Measurements from ENCODE around the gene NOTCH1.

- TF ChIP-seq CTCF (IDR thresholded peaks at IDR 0.05) (no peak), POLR2A (IDR thresholded peaks at IDR 0.05) (no peak)
These were observed 7.7 kb upstream of the NOTCH1 start for GRCh38 chr9:136553581-136553980.

All from Peyer's patch (tissue), 4 donors.